Mesenchymal stem cell (in vitro differentiated cells and primary cell): ENCODE data around the gene DESI1. TPM values are rescaled to one million over a fixed set of nuclear protein-coding genes. Genes with fewer than 3 reads are reported as not detected.

ENCODE experiments used
- DNase-seq: peaks from one replicate; pipeline ENCODE4 v3.0.0-alpha.2; 2013
- H2AFZ ChIP-seq: one replicate; pipeline ENCODE4 v1.6.1; 2013; ENCODE audit warnings: low read depth, mild to moderate bottlenecking, control low read depth, inconsistent platforms, low read length, moderate library complexity
- H2AK5ac ChIP-seq: 2 replicates; pipeline ENCODE4 v1.6.1; 2013; ENCODE audit warnings: low read length, moderate library complexity, mild to moderate bottlenecking, inconsistent platforms; ENCODE audit not compliant: severe bottlenecking
- H2BK120ac ChIP-seq: one replicate; pipeline ENCODE4 v1.6.1; 2013; ENCODE audit warnings: low read depth, mild to moderate bottlenecking, inconsistent platforms, low read length, moderate library complexity
- H2BK12ac ChIP-seq, 2 experiments: one replicate each; pipeline ENCODE4 v1.6.1; 2013; ENCODE audit warnings: inconsistent platforms in 2 of 2, low read length in 2 of 2, mild to moderate bottlenecking in 2 of 2, moderate library complexity in 2 of 2, control low read depth in 1 of 2
- H2BK15ac ChIP-seq: one replicate; pipeline ENCODE4 v1.6.1; 2013; ENCODE audit warnings: mild to moderate bottlenecking, low read depth, inconsistent platforms; ENCODE audit not compliant: poor library complexity, severe bottlenecking
- H2BK5ac ChIP-seq: 2 replicates; pipeline ENCODE4 v1.6.1; 2013; ENCODE audit warnings: low read depth, mild to moderate bottlenecking, low read length, control low read depth, inconsistent platforms; ENCODE audit not compliant: poor library complexity, severe bottlenecking
- H3K14ac ChIP-seq, 2 experiments: one replicate each; pipeline ENCODE4 v1.6.1; 2013; ENCODE audit warnings: inconsistent platforms in 2 of 2, low read length in 2 of 2, control low read depth in 1 of 2, mild to moderate bottlenecking in 1 of 2, moderate library complexity in 1 of 2
- H3K18ac ChIP-seq, 2 experiments: one replicate each; pipeline ENCODE4 v1.6.1; 2013; ENCODE audit warnings: inconsistent platforms in 2 of 2, low read length in 2 of 2, control low read depth in 1 of 2, low read depth in 1 of 2, mild to moderate bottlenecking in 1 of 2
- H3K23ac ChIP-seq, 2 experiments: one replicate each; pipeline ENCODE4 v1.6.1; 2013; ENCODE audit warnings: inconsistent platforms in 2 of 2, low read length in 2 of 2, mild to moderate bottlenecking in 2 of 2, moderate library complexity in 2 of 2, control low read depth in 1 of 2
- H3K27ac ChIP-seq: 2 replicates; pipeline ENCODE4 v1.5.1; 2013; ENCODE audit warnings: mild to moderate bottlenecking, moderate library complexity, low read length, control low read depth, inconsistent platforms; ENCODE audit not compliant: poor library complexity, severe bottlenecking
- H3K27me3 ChIP-seq, 2 experiments: 2 replicates each; pipeline versions ENCODE4 v1.6.1 to v1.7.0; 2013; ENCODE audit warnings: low read length in 2 of 2, mild to moderate bottlenecking in 2 of 2, moderate library complexity in 2 of 2, control low read depth in 1 of 2, inconsistent platforms in 1 of 2; ENCODE audit not compliant: control insufficient read depth in 1 of 2, insufficient read depth in 1 of 2
- H3K36me3 ChIP-seq, 2 experiments: 2 replicates each; pipeline versions ENCODE4 v1.6.1 to v1.7.0; 2013; ENCODE audit warnings: low read length in 2 of 2, control low read depth in 1 of 2, inconsistent platforms in 1 of 2, low read depth in 1 of 2, mild to moderate bottlenecking in 1 of 2; ENCODE audit not compliant: insufficient read depth in 2 of 2, control insufficient read depth in 1 of 2
- H3K4ac ChIP-seq, 2 experiments: one replicate each; pipeline ENCODE4 v1.6.1; 2013; ENCODE audit warnings: inconsistent platforms in 2 of 2, low read length in 2 of 2, mild to moderate bottlenecking in 2 of 2, moderate library complexity in 2 of 2, control low read depth in 1 of 2, low read depth in 1 of 2
- H3K4me1 ChIP-seq: 2 replicates; pipeline ENCODE4 v1.6.1; 2013; ENCODE audit warnings: low read depth, low read length, control low read depth; ENCODE audit not compliant: control insufficient read depth, insufficient read depth
- H3K4me2 ChIP-seq: 2 replicates; pipeline ENCODE4 v1.6.1; 2013; ENCODE audit warnings: low read length, mild to moderate bottlenecking, inconsistent platforms; ENCODE audit not compliant: poor library complexity, severe bottlenecking
- H3K4me3 ChIP-seq, 2 experiments: 2 replicates each; pipeline versions ENCODE4 v1.5.1 to v1.7.0; 2013; ENCODE audit warnings: low read length in 2 of 2, mild to moderate bottlenecking in 2 of 2, control low read depth in 1 of 2, low read depth in 1 of 2; ENCODE audit not compliant: insufficient read depth in 1 of 2
- H3K79me1 ChIP-seq: replicated peaks from 2 replicates; pipeline ENCODE4 v1.6.1; 2013; ENCODE audit warnings: mild to moderate bottlenecking, control low read depth, low read length, inconsistent platforms; ENCODE audit not compliant: poor library complexity, severe bottlenecking
- H3K9ac ChIP-seq: 2 replicates; pipeline ENCODE4 v1.7.0; 2013; ENCODE audit warnings: mild to moderate bottlenecking, low read length, moderate library complexity
- H3K9me3 ChIP-seq: 2 replicates; pipeline ENCODE4 v1.7.0; 2013; ENCODE audit warnings: mild to moderate bottlenecking, low read length; ENCODE audit not compliant: control insufficient read depth
- H4K8ac ChIP-seq: one replicate; pipeline ENCODE4 v1.6.1; 2013; ENCODE audit warnings: inconsistent platforms, mild to moderate bottlenecking, low read length, moderate library complexity
- H4K91ac ChIP-seq: one replicate; pipeline ENCODE4 v1.6.1; 2013; ENCODE audit warnings: mild to moderate bottlenecking, low read length, inconsistent platforms
- WGBS: methylation state at CpG from one replicate; pipeline ENCODE4 v1.1.7; 2013; ENCODE audit warnings: mixed read lengths; 5-methylcytosine and 5-hydroxymethylcytosine counted together
- small RNA-seq: library from polyadenylated mRNA; stranded (forward); fragments of <200 nt; extraction: miRNeasy Mini kit (QIAGEN cat#:217004); gene quantifications from one replicate; pipeline ENCODE3, GENCODE V24; 2013; ENCODE audit warnings: low read depth

The DESI1 gene

GRCh38 chr22:41550952-41551491 is 69.8 kb downstream of the DESI1 start:
- no peak overlapping the region for H3K18ac ChIP-seq
- 94% methylated on average over 12 of the region's 12 CpGs for WGBS
- H3K9me3 ChIP-seq: no peaks in the 10 kb centered on the region

GRCh38 chr22:41548830-41549211 is 72.0 kb downstream of the DESI1 start:
- no peak overlapping the region for H3K9ac ChIP-seq
- H3K27me3 ChIP-seq: no peaks in the 10 kb centered on the region
- H2BK15ac ChIP-seq: no peak overlapping the region
- H3K79me1 ChIP-seq: no peaks in the 10 kb centered on the region
- H3K27ac ChIP-seq: no peak overlapping the region
- no peak overlapping the region for H2AFZ ChIP-seq
- no peak overlapping the region for H2AK5ac ChIP-seq
- no peak overlapping the region for H4K91ac ChIP-seq
- no peak overlapping the region for H4K8ac ChIP-seq
- no peak overlapping the region for H2BK120ac ChIP-seq
- 92% methylated on average over 5 of the region's 5 CpGs for WGBS
- H3K14ac ChIP-seq: no peak overlapping the region
- no peak overlapping the region for H3K18ac ChIP-seq
- no peak overlapping the region for H3K4me2 ChIP-seq
- DNase-seq: no peak
- no peak overlapping the region for H2BK5ac ChIP-seq
- H3K4ac ChIP-seq: no peak overlapping the region
- no peaks in the 10 kb centered on the region for H3K36me3 ChIP-seq
- no peaks in the 10 kb centered on the region for H3K9me3 ChIP-seq
- no peak overlapping the region for H3K23ac ChIP-seq
- no peak overlapping the region for H2BK12ac ChIP-seq
- peaks cover 1% of the 10 kb centered on the region for H3K4me1 ChIP-seq
- H3K4me3 ChIP-seq: no peak overlapping the region

More at GRCh38 chr22:41550952-41551491, 69.8 kb downstream of the DESI1 start:
- Histone ChIP-seq H2BK120ac (no peak overlapping the region), H3K79me1 (no peaks in the 10 kb centered on the region), H3K36me3 (no peaks in the 10 kb centered on the region), H3K4me2 (no peak overlapping the region), H2BK12ac (no peak overlapping the region), H2BK15ac (no peak overlapping the region), H3K27ac (no peak overlapping the region), H4K8ac (no peak overlapping the region), H4K91ac (no peak overlapping the region), H3K4me1 (peaks cover 3% of the 10 kb centered on the region), H3K4me3 (no peak overlapping the region), H3K23ac (no peak overlapping the region), H3K4ac (no peak overlapping the region), H3K9ac (no peak overlapping the region), H3K14ac (no peak overlapping the region), H2AFZ (no peak overlapping the region), H3K27me3 (no peaks in the 10 kb centered on the region), H2AK5ac (no peak overlapping the region), H2BK5ac (no peak overlapping the region)
- DNase-seq: no peak

Small RNA genes within 50 kb of the gene (small RNA-seq; reads per million reads assigned to genes)
- gene RF00019: not detected
